Measurements from ENCODE around the gene SOCS7.

The SOCS7 gene

DNA sequence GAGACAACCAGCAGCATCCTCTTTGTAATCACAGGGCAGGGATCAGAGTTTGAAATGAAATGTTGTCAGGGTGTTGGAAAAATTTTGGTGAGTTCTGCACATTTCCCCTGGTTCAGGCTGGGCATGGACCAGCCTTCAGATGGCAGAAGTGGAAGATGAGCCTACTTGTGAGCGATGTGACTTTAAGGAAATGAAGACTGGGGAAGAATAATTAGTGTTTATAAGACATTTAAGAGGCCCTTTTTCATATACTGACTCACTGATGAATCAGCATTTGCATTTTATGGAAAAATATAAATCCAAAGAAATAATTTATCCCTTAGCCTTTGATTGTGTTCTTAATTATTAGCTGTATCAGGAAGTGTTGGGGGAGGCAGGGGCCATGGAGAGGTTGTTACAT lies 28.7 kb upstream of the SOCS7 start:
- ChIA-PET CTCF (interaction anchor here (0.8 to 11.8 kb wide), 15 partner anchors 9 to 345 kb away, joined by 3 to 140 read pairs (median 5); partner anchors contain the start of gene SOCS7), POLR2A (no interaction called here)
- no peak for DNase-seq (ENCODE audit: low read depth, low spot score)
- TF ChIP-seq, protein P1, sequence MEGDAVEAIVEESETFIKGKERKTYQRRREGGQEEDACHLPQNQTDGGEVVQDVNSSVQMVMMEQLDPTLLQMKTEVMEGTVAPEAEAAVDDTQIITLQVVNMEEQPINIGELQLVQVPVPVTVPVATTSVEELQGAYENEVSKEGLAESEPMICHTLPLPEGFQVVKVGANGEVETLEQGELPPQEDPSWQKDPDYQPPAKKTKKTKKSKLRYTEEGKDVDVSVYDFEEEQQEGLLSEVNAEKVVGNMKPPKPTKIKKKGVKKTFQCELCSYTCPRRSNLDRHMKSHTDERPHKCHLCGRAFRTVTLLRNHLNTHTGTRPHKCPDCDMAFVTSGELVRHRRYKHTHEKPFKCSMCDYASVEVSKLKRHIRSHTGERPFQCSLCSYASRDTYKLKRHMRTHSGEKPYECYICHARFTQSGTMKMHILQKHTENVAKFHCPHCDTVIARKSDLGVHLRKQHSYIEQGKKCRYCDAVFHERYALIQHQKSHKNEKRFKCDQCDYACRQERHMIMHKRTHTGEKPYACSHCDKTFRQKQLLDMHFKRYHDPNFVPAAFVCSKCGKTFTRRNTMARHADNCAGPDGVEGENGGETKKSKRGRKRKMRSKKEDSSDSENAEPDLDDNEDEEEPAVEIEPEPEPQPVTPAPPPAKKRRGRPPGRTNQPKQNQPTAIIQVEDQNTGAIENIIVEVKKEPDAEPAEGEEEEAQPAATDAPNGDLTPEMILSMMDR (IDR thresholded peaks at IDR 0.05; ENCODE audit: insufficient read depth, low read length, missing control alignments), result no peak
- no peak overlapping the region for H3K4me3 ChIP-seq (ENCODE audit: low read depth, low read length)

DNA sequence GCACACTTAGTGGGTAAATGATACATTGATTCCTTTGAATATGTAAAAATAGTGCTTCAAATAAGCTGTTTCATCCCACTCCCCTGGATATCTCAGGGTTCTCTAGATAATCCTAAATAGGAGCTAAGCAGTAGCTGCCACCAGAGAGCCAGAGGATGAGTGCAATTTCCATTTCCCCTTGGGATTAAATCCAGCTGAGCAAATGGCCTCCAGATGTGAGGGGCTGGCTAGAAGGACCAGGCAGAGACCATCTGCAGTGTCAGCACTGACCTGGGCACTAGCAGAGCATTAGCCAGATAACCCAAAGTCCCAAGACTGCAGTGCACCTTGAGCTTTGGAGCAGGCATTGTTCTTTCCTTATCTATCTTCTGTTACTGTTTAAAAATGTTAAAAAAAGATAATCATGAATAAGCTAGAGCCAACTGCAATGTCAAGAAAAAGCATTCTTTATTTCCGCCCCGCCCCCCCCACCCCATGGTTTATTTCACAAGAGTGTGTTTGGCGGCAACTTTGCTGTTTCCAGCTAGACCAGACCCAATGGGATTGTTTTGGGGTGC lies 27.4 kb upstream of the SOCS7 start:
- H3K4me3 ChIP-seq (ENCODE audit: low read depth, low read length), result no peak overlapping the region
- TF ChIP-seq, protein P1 (IDR thresholded peaks at IDR 0.05; ENCODE audit: insufficient read depth, low read length, missing control alignments), result no peak
- no peak for DNase-seq (ENCODE audit: low read depth, low spot score)
- CTCF ChIA-PET, result interaction anchor here (0.6 to 11.8 kb wide), 8 partner anchors 8 to 343 kb away, joined by 3 to 140 read pairs (median 11); no protein-coding TSS in a partner anchor
- POLR2A ChIA-PET, result no interaction called here

DNA sequence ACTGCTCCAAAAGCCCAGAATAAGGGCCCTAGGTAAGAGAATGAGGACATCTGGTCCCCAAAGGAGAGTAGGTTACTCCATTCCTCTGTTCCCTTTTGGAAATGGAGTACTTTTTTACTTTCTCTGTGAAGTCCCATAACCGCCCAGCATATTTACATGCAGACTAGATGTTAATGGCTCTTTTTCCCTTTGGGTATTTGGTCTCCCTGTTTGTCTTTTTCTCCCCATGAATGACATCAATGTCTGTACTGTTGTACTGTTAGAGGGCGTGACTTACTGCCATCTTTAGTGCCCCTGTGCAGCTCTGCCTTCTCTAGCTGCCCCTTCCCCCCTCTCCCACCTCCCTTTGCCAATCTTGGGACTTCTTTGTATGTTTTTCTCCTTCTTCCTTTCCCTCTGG lies 26.9 kb upstream of the SOCS7 start:
- DNase-seq (ENCODE audit: low read depth, low spot score), result no peak
- TF ChIP-seq, protein P1 (IDR thresholded peaks at IDR 0.05; ENCODE audit: insufficient read depth, low read length, missing control alignments), result no peak
- POLR2A ChIA-PET, result no interaction called here
- H3K4me3 ChIP-seq (ENCODE audit: low read depth, low read length), result no peak overlapping the region
- CTCF ChIA-PET, result interaction anchor here (1.7 to 11.8 kb wide), 7 partner anchors 7 to 342 kb away, joined by 4 to 140 read pairs (median 12); no protein-coding TSS in a partner anchor

DNA sequence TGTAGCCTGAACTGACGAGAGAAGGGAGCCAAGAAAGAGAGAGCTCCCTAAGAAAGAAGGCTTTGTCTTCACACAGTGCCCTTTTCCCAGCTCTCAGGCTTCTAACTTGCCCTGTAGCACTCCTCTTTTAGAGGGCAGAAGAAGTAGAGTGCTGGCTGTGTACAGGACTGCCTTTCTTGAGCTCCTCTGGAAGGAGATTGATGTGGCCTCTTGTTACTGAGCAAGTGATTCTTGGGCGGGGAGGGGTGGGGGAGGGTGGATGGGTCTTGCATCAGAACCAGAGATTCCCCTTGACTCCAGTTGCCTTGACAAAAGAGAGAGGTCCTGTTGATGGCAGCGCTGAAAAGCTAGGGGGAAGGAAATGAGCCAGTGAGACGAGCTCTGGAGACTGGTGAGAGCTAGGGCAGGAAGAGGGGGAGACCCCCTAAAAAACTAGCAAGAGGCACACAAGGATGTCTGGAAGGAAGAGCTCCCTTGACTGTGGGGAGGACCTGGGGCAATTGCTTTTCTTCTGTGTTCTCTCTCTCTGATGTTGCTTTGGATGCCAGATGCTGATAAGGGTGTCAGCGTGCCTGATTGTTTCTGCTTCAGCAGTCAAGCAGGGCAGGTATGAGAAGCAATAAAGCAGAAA lies 26.3 kb upstream of the SOCS7 start:
- H3K4me3 ChIP-seq (ENCODE audit: low read depth, low read length), result no peak overlapping the region
- TF ChIP-seq, protein P1 (IDR thresholded peaks at IDR 0.05; ENCODE audit: insufficient read depth, low read length, missing control alignments), result no peak
- ChIA-PET CTCF (interaction anchor here (1.2 to 11.8 kb wide), 8 partner anchors 7 to 342 kb away, joined by 3 to 140 read pairs (median 11); no protein-coding TSS in a partner anchor), POLR2A (no interaction called here)
- no peak for DNase-seq (ENCODE audit: low read depth, low spot score)

DNA sequence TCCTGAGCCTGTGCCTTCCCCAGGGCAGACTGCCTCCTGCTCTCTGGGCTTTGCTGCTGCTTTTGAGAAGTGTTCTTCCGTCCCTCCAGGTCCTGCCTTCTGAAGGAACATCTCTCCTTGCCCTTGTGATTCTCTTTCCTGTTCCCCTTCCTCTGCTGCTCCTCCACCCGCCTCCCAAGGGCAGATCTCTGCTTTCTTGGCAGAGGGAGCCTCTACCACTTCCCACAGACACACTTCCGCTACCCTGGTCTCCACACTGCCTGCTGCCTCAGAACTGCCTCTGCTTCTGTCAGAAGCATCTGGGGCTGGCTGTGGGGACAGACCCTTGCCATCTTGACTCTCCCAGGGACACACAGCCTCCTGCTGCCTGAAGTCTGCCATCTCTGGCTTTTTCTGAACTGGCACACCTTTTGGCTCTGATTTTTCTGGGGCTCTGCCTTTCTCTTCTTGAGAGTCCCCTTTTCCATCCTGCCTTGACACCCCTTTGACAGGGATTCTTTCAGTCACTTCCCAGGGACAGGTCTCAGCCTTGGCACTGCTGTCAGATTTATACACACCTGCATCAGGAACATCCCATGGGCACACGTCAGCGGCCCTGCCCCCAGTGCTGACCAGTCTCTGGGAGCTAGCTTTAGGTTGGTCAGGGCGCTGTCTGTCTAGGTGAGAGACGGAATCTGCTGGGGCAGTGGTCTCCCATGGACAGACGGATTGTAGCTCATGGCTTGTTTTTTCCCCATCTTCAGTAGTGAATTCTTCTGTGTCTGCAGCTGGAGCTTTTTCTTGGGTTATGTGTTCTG lies 24.4 kb upstream of the SOCS7 start:
- ChIA-PET CTCF (interaction anchor here (0.6 to 11.8 kb wide), 7 partner anchors 5 to 88 kb away, joined by 3 to 140 read pairs (median 9); no protein-coding TSS in a partner anchor), POLR2A (no interaction called here)
- TF ChIP-seq, protein P1 (IDR thresholded peaks at IDR 0.05; ENCODE audit: insufficient read depth, low read length, missing control alignments), result no peak
- no peak overlapping the region for H3K4me3 ChIP-seq (ENCODE audit: low read depth, low read length)
- no peak for DNase-seq (ENCODE audit: low read depth, low spot score)

DNA sequence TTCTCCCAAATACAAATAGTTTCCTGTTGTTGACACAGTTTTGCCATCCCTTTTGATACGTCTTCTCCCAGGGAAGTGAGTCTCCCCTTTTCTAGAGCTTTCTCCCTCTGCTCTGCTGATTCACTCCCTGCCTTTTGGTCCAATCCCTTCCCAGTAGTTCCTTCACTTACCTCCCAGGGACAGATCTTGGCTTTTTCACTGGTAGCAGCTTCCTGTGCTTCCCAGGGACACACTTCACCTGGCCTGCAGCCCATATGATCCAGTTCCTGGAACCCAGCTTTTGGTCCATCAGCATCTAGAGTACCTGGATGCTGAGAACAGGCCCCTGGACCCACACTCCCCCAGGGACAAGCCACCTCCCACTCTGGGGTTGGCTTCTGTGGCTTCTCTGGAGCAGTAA lies 23.7 kb upstream of the SOCS7 start:
- CTCF ChIA-PET, result interaction anchor here (0.6 to 9.5 kb wide), 6 partner anchors 7 to 87 kb away, joined by 3 to 140 read pairs (median 8); no protein-coding TSS in a partner anchor
- no peak overlapping the region for H3K4me3 ChIP-seq (ENCODE audit: low read depth, low read length)
- DNase-seq (ENCODE audit: low read depth, low spot score), result no peak
- POLR2A ChIA-PET, result no interaction called here
- TF ChIP-seq, protein P1 (IDR thresholded peaks at IDR 0.05; ENCODE audit: insufficient read depth, low read length, missing control alignments), result no peak
